Lower lobe of right lung (tissue), 2 donors: ENCODE results near the gene CHCHD6. TPM values are rescaled to one million over a fixed set of nuclear protein-coding genes. Genes with fewer than 3 reads are reported as not detected.

Source experiments
- ATAC-seq, 2 donors: fragments of 200-7000 bp; cut with Tn5 transposase; one replicate each; pipeline ENCODE4 v1.9.1; 2020 to 2022; ENCODE audit warnings: mild to moderate bottlenecking in 2 of 2, moderate library complexity in 2 of 2
- DNase-seq: peaks from one replicate; pipeline ENCODE4 v3.0.0-alpha.2; 2020
- H3K27ac ChIP-seq: fragments of 200-600 bp; one replicate; pipeline ENCODE4 v1.8.0; 2022
- H3K27me3 ChIP-seq: fragments of 200-600 bp; one replicate; pipeline ENCODE4 v1.8.0; 2022; ENCODE audit warnings: low read depth
- H3K36me3 ChIP-seq: fragments of 200-600 bp; one replicate; pipeline ENCODE4 v1.8.0; 2022; ENCODE audit warnings: mild to moderate bottlenecking
- H3K4me1 ChIP-seq: fragments of 200-600 bp; one replicate; pipeline ENCODE4 v1.8.0; 2022
- H3K4me3 ChIP-seq: fragments of 200-600 bp; one replicate; pipeline ENCODE4 v1.8.0; 2022; ENCODE audit warnings: mild to moderate bottlenecking
- H3K9me3 ChIP-seq: fragments of 200-600 bp; one replicate; pipeline ENCODE4 v1.8.0; 2022
- CTCF ChIP-seq: fragments of 200-600 bp; IDR thresholded peaks from one replicate; pipeline ENCODE4 v1.8.0; 2022; ENCODE audit warnings: antibody characterized with exemption, mild to moderate bottlenecking
- intact Hi-C: fragments of 100-400 bp; cut with DNase I; formaldehyde crosslinking; loops from one replicate; pipeline ENCODE4 v1.11.0; 2022
- total RNA-seq: library from RNA; stranded (reverse); fragmentation: NEBNext Ultra II Directional; extraction: Animal tissue kit (Norgen Biotek cat#: 25700); gene quantifications from one replicate; pipeline ENCODE4 v1.2.1, GENCODE V29; 2021
- donor health status: DM: no; HTN: yes; CAD: no; lungs with severe emphysema.

CHCHD6 gene
- total RNA-seq, 1 donor from 2014 or later, result 12.2 TPM

- no peak for TF ChIP-seq CTCF
- DNase-seq, result no peak
- intact Hi-C loops, result no loop called here
- Histone ChIP-seq H3K4me3 (no peak overlapping the region), H3K4me1 (no peaks in the 10 kb centered on the region), H3K36me3 (no peaks in the 10 kb centered on the region), H3K27ac (no peak overlapping the region), H3K9me3 (no peaks in the 10 kb centered on the region), H3K27me3 (no peaks in the 10 kb centered on the region)
- ATAC-seq, result no peak
These were observed 133.7 kb downstream of the CHCHD6 start for GRCh38 chr3:126837773-126838172.

- intact Hi-C loops, result no loop called here
- H3K4me1 ChIP-seq, result no peaks in the 10 kb centered on the region
- H3K9me3 ChIP-seq, result no peaks in the 10 kb centered on the region
- H3K27ac ChIP-seq, result no peak overlapping the region
- ATAC-seq (no peak), DNase-seq (no peak)
- no peaks in the 10 kb centered on the region for H3K36me3 ChIP-seq
- H3K4me3 ChIP-seq, result no peak overlapping the region
- H3K27me3 ChIP-seq, result no peaks in the 10 kb centered on the region
- TF ChIP-seq CTCF, result no peak
These were observed 142.1 kb downstream of the CHCHD6 start for GRCh38 chr3:126845920-126846715.

- no peaks in the 10 kb centered on the region for H3K9me3 ChIP-seq
- intact Hi-C loops, result no loop called here
- no peaks in the 10 kb centered on the region for H3K36me3 ChIP-seq
- DNase-seq (no peak), ATAC-seq (no peak)
- no peaks in the 10 kb centered on the region for H3K4me1 ChIP-seq
- no peak for TF ChIP-seq CTCF
- H3K27ac ChIP-seq, result no peak overlapping the region
- no peaks in the 10 kb centered on the region for H3K27me3 ChIP-seq
- no peak overlapping the region for H3K4me3 ChIP-seq
These were observed 143.0 kb downstream of the CHCHD6 start for GRCh38 chr3:126847061-126847460.

- no peaks in the 10 kb centered on the region for H3K9me3 ChIP-seq
- no peak overlapping the region for H3K4me3 ChIP-seq
- no peaks in the 10 kb centered on the region for H3K36me3 ChIP-seq
- TF ChIP-seq CTCF, result no peak
- ATAC-seq, result no peak
- H3K27ac ChIP-seq, result no peak overlapping the region
- no peaks in the 10 kb centered on the region for H3K4me1 ChIP-seq
- H3K27me3 ChIP-seq, result no peaks in the 10 kb centered on the region
- DNase-seq, result no peak
- intact Hi-C loops, result no loop called here
These were observed 145.0 kb downstream of the CHCHD6 start for GRCh38 chr3:126848991-126849390.

- H3K4me1 ChIP-seq, result no peaks in the 10 kb centered on the region
- no peak for TF ChIP-seq CTCF
- DNase-seq (no peak), ATAC-seq (peak in 1 of 2 donors; percentile 22)
- H3K27ac ChIP-seq, result no peak overlapping the region
- intact Hi-C loops, result no loop called here
- no peak overlapping the region for H3K4me3 ChIP-seq
- H3K9me3 ChIP-seq, result no peaks in the 10 kb centered on the region
- no peaks in the 10 kb centered on the region for H3K27me3 ChIP-seq
- H3K36me3 ChIP-seq, result no peaks in the 10 kb centered on the region
These were observed 145.7 kb downstream of the CHCHD6 start for GRCh38 chr3:126849768-126850167.
